ENCODE results near the gene WDR36. TPM values are rescaled to one million over a fixed set of nuclear protein-coding genes. Genes with fewer than 3 reads are reported as not detected.
A peak's percentile ranks its signal among the peaks of the same experiment; 100 is the strongest.

WDR36 gene
- total and polyA plus RNA-seq, 2 of the 8 experiments (the other 6 are each of a cell fraction or from before 2014, with no cell fraction given): 9.3 to 41.8 TPM

DNA sequence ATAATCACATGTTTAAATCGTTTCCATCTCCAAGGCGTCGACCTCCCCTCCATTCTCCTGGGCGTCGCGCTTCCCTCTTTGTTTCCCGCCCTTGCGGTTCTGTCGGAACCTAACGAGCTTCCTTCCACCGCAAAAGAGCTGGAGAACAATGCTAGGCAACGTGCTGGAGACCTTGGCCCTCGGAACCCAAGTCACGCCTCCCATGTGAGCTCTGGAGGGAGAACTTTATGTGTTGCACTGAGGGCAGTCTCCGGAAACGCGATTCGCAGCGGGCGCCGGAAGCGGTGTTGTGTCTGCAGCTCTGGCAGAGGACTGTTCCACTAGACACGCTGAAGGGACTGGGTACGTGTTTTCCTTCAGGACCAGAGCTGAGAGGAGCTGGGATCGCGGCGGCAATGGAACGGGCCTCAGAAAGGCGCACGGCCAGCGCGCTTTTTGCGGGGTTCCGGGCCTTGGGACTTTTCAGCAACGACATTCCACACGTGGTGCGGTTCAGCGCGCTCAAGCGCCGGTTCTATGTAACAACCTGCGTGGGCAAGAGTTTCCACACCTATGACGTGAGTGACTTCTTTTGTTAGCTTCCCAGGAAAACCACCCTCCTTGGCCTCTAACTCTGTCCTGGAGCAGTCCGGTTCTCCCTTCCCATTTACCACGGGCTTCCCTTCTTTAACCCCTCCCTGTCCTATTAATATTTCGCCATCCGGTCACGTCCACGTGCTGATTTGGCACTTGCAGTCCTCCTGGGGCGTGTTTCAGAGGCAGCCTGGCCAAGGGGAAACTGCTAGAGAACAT is at the start of gene WDR36 (continued):
- TF ChIP-seq ATF2 (IDR thresholded peaks at IDR 0.05; ENCODE audit: low read length): no peak; the same call in 1 of the 2 replicates
- peak; percentile 92 for TF ChIP-seq GTF2F1 (IDR thresholded peaks at IDR 0.05; ENCODE audit: borderline replicate concordance, low read depth, low read length)
- TF ChIP-seq BACH1 (IDR thresholded peaks at IDR 0.05; ENCODE audit: low read length): 0 out of 2 replicates have a peak, but pooled peaks have one; percentile 29
- TF ChIP-seq CTBP2 (IDR thresholded peaks at IDR 0.05; ENCODE audit: borderline replicate concordance, insufficient read depth, insufficient read length, low read length): peak; percentile 79
- TF ChIP-seq POLR2A (IDR thresholded peaks at IDR 0.05; ENCODE audit: control extremely low read depth in 1 of 2, low read depth in 2 of 2, low read length in 2 of 2): peak; percentile 33 to 91
- TF ChIP-seq PHF8 (conservative IDR thresholded peaks at IDR 0.05; ENCODE audit: low read depth, low read length): peak; percentile 93
- TF ChIP-seq POLR2AphosphoS5 (IDR thresholded peaks at IDR 0.05; ENCODE audit: low read depth, low read length): peak; percentile 87
- peak; percentile 51 for TF ChIP-seq POU5F1 (IDR thresholded peaks at IDR 0.05; ENCODE audit: low read depth, low read length)
